Measurements from ENCODE around the gene METTL16.
"Not testable (repeated sequence)": the region's sequence is repeated elsewhere in the genome, so short reads cannot be mapped to it uniquely, and the experiment has no call there.

METTL16 gene

GRCh38 chr17:2502871-2503580 lies 8.7 kb downstream of the METTL16 start:
- DNase-seq (ENCODE audit: low spot score): no peak

GRCh38 chr17:2500446-2500845 lies 11.2 kb downstream of the METTL16 start:
- DNase-seq (ENCODE audit: low spot score): no peak

- DNase-seq (ENCODE audit: low spot score): not testable (repeated sequence)
These were observed 22.4 kb downstream of the METTL16 start for GRCh38 chr17:2489286-2489685.

DNA sequence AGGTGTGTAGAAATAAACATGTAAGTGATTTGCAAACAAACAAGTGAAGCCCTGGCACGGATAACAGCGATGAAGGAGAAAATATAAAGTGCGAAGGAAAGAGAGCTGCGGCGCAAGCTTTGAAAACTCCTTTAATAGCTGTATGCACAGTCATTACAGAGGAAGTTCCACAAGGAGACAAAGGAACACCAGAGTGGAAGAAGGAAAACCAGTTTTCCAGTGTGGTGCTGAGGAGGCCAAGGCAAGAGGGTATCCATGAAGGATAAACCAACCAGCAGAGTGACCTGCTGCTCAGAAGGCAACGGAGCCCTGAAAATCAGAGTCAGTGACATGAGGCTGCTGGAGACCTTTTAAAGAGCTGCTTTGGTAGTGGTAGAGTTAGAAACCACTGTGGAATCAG lies 24.4 kb downstream of the METTL16 start:
- no peak for DNase-seq (ENCODE audit: low spot score)

- DNase-seq (ENCODE audit: low spot score): not testable (repeated sequence)
These were observed 25.0 kb downstream of the METTL16 start for GRCh38 chr17:2486709-2487108.

- no peak for DNase-seq (ENCODE audit: low spot score)
These were observed 25.7 kb downstream of the METTL16 start for GRCh38 chr17:2485970-2486369.

DNA sequence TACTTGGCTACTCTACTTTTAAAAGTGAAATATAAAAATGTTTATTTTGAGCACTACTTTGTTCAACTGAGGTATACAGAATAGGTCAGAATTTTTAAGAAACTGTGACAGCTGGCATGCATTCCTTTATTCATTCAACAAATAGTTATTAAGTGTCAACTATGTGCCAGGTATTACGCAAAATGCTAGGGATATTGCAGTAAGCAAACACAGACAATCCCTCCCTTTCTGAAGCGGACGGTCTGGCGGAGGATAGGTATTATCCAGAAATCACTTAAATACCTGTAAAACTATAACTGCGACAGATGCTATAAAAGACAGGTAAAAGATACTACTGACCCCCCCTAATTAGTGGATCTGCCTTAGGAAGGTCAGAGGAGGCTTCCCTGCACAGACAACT lies 26.1 kb downstream of the METTL16 start:
- DNase-seq (ENCODE audit: low spot score): no peak

GRCh38 chr17:2484876-2485275 lies 26.8 kb downstream of the METTL16 start:
- DNase-seq (ENCODE audit: low spot score): no peak

DNA sequence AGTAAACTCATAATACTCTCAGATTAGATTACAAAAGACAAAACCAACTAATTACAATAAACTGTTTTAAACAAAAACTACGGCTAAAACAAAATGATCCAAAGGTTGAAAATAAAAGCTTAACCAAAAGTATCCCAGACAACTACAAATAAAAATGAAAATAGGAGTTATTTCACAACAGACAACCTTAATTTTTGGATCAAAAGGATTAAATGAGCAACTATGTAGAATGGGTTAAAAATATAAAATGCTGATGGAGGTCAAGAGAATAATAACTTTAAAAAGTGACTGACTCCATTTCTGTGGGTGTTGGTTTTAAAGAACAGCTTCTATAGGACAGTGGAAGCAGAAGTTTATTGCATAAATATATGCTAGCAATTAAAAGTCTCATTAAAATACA lies 28.6 kb downstream of the METTL16 start:
- DNase-seq (ENCODE audit: low spot score): no peak

GRCh38 chr17:2482218-2482617 lies 29.5 kb downstream of the METTL16 start:
- no peak for DNase-seq (ENCODE audit: low spot score)

GRCh38 chr17:2481760-2482159 lies 29.9 kb downstream of the METTL16 start:
- no peak for DNase-seq (ENCODE audit: low spot score)

DNA sequence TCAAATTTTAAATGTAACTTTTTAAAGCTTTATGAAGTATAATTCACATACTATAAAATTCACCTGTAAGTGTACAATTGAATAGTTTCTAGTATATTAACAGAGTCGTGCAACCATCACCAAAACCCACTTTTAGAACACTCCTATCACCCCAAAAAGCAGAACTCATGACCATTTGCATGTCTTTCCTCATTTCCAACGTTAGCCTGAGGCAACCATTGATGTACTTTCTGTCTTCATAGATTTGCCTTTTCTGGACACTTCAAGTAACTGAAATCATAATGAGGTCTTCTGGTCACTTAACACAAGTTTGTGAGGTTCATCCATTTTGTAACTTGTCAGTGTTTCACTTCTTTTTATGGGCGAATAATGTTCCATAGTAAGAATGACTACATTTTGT lies 33.2 kb downstream of the METTL16 start:
- no peak for DNase-seq (ENCODE audit: low spot score)

GRCh38 chr17:2475056-2475455 lies 36.6 kb downstream of the METTL16 start:
- DNase-seq (ENCODE audit: low spot score): no peak

- no peak for DNase-seq (ENCODE audit: low spot score)
These were observed 37.3 kb downstream of the METTL16 start for GRCh38 chr17:2474371-2474770.

GRCh38 chr17:2468270-2468669 lies 43.4 kb downstream of the METTL16 start:
- DNase-seq (ENCODE audit: low spot score): peak; percentile 27

- no peak for DNase-seq (ENCODE audit: low spot score)
These were observed 44.8 kb downstream of the METTL16 start for GRCh38 chr17:2466931-2467330.

GRCh38 chr17:2462481-2462880 lies 49.2 kb downstream of the METTL16 start:
- DNase-seq (ENCODE audit: low spot score): no peak

DNA sequence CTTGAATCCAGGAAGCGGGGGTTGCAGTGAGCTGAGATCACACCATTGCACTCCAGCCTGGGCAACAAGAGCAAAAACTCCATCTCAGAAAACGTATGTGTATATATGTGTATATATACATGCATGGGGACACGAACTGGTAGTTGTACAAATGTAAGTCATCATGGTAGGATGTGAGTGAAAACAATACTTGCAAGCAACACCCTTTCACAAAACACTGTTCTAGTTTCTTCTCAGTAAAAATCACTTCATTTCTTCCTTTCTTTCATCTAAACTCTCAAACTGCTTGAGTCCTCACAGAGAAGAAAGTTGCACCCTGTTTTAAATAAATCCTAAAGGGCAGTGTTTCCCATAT lies 51.8 kb downstream of the METTL16 start:
- no peak for DNase-seq (ENCODE audit: low spot score)

DNA sequence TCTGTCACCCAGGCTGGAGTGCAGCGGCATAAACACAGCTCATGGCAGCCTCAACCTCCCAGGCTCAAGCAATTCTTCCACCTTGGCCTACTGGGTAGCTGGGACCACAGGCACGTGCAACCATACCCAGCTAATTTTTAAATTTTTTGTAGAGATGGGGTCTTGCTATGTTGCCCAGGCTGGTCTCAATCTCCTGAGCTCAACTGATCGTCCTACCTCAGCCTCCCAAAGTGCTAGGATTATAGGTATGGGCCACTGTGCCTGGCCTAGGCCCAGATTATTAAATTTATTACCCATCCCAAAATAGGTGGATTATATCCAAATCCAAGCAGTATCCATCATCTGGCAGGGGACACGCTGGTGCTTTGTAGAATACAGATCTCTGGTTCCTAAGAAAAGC lies 53.8 kb downstream of the METTL16 start:
- no peak for DNase-seq (ENCODE audit: low spot score)

DNA sequence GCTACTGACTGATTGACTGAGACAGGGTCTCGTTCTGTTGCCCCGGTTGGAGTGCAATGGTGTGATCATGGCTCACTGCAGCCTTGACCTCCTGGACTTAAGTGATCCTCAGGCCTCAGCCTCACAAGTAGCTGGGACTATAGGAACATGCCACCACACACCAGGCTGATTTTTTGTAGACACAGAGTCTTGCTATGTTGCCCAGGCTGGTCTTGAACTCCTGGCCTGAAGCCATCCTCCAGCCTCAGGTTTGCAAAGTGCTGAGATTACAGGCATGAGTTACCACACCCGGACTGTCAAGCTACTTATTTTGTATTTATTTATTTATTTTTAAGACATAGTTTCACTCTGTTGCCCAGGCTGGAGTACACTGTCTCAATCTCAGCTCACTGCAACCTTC lies 55.2 kb downstream of the METTL16 start:
- no peak for DNase-seq (ENCODE audit: low spot score)

GRCh38 chr17:2455956-2456355 lies 55.7 kb downstream of the METTL16 start:
- no peak for DNase-seq (ENCODE audit: low spot score)

DNA sequence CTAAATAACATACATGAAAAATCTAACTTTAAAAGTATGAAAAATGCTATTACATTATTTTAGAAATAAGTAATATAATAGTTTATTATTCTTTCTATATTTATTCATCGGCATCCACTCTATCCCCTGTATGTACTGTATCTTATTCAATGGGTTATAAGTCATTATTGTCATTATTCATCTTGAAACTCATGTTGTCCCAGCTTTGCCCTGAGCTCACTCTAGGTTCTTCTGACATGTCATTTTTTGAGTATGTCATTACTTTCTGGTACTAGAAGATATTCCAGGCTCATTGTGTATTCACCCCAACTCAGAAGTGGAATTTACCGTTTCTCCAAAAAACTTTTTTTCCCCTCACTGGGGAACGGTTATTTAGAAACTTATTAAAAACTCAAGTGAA lies 57.8 kb downstream of the METTL16 start:
- DNase-seq (ENCODE audit: low spot score): no peak

- DNase-seq (ENCODE audit: low spot score): no peak
These were observed 58.4 kb downstream of the METTL16 start for GRCh38 chr17:2453325-2453724.

DNA sequence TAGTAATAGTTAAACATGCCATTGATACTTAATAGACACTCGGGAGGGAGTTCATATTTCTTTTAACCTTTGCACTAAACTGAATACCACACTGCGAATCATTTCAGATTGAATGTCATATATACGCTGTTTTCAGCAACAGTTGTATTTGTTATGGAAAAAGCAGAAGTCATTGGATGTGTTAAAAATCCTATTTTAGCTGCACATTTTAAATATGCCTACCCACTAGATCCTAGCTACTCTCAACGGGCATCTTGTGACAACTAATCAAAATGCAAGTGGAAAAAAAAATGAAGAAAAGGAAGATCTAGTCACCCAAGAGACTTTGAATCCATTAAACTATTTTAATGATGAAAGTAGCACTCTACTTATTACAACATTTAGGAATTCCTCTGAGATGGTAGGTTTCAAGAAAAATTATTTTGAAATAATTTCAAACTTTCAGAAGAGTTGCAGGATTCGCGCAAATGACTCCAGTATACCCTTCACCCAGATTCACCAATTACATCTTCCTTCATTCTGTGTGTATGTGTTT lies 59.4 kb downstream of the METTL16 start:
- no peak for DNase-seq (ENCODE audit: low spot score)

All from AG08395 (cell line).